GM19395 (cell line): ENCODE data around the gene THSD8.
"Not testable (repeated sequence)": the region's sequence is repeated elsewhere in the genome, so short reads cannot be mapped to it uniquely, and the experiment has no call there.

Experiments used
- ATAC-seq: cut with Tn5 transposase; IDR thresholded peaks from one replicate; pipeline ENCODE4 v1.9.1; 2021; ENCODE audit warnings: mild to moderate bottlenecking, moderate library complexity; ENCODE audit not compliant: unreplicated experiment

THSD8 gene

GRCh38 chr19:12821761-12822160 lies 19.9 kb downstream of the THSD8 start:
- no peak for ATAC-seq

DNA sequence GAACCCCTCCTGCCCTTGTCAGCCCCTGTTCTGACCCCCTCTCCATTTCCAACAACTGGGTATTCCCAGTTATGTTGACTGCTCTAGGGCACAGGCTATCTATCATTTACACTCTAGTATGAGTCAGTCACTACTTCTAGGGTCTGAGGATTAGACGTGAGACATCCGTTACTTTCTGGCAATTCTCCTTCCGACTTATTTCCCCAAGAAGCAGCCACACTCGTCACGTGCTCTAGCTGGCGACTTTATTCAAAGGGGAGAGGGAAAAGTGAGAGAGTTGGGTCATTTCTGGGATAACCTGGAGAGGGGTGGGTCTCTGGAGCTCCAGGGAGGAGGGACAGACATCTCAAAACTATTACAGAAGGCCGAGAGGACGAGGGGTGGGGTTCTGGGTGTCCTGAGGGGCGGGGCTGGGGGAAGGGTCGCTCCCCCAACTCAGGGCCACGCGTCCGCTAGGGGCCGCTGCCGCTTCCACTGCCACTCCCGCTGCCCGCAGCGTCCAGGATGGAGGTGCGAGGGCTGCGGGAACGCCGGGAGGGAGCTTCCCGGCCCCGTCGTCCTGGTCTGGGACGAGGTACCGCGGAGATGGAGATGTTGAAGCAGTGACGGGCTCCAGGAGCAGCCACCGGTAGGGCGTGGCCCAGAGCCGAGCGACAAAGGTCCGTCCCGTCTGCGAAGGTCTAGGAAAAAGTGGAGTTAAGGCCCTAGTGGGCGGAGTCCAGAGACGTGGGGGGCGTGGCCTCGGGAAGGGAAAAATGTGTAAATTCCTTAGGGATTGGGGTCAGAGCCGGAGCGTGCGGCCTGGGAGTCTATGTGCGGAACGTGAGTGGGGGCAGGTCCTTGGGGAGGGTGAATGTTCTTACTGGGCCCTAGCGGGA lies 23.6 kb downstream of the THSD8 start:
- ATAC-seq = no peak

- no peak for ATAC-seq
Measured at GRCh38 chr19:12828494-12828893, 26.6 kb downstream of the THSD8 start.

DNA sequence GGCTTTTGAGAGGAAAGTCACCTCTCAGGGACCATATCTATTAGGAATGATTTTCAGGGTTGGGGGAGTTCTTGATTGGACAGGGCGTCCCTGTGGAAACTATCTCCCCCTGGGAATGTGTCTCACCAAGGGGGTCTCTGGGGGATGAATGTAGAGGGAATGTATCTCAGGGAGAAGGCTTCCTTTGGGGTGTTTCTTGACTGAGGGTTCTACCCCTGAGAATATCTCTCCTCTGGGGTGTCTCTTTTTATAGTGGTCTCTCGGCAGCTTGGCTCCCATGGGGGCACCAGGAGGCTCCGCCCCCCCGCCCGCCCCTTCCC lies 31.5 kb downstream of the THSD8 start:
- ATAC-seq = no peak

DNA sequence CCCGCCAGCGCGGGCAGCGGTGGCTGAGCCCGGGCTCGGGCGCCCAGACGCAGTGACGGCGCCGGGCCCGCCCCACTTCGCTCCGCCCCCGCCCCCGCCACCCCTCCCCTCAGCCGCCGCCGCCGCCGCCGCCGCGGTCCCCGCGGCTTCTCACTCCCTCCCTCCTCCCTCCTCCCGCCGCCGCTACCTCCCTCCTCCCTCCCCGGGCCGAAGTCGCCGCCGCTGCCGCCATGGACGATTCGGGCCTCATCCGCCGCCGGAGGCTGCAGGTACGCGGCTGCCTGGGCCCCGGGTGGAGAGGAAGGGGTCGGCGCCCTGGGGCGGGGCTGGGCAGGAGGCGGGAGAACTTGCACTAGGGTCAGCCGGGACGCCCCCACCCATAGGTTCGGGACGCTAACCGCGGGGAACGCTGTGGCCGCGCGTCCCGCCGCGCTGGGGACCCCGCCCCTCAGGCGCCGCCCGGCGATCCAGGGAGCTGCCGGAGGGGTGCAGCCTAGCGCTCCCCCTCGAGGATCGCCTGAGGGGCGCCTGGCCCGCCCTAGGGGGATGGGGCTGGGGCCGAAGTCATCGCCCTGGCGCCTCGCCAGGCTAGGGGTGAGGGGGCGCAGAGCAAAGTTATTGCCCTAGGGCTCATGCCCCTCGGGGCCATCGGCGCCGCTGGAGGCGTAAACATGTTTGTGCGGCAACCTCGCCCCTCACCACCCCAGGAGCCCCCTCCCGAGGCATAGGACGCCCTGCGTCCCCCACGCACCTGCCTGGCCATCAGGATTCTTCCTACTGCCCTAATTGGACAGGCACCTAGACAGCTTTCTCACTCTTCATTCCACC lies 32.1 kb downstream of the THSD8 start:
- no peak for ATAC-seq

GRCh38 chr19:12834566-12834943 lies 32.7 kb downstream of the THSD8 start, which contains the start of gene RTBDN:
Gene RTBDN (minus strand): TSS chr19:12834579. CDS start chr19:12829979, 4,600 bp downstream.
- ATAC-seq = no peak

GRCh38 chr19:12834976-12835757 lies 33.3 kb downstream of the THSD8 start:
- ATAC-seq = no peak

GRCh38 chr19:12836529-12836863 lies 34.6 kb downstream of the THSD8 start:
- ATAC-seq = no peak

GRCh38 chr19:12837225-12837624 lies 35.4 kb downstream of the THSD8 start:
- no peak for ATAC-seq

DNA sequence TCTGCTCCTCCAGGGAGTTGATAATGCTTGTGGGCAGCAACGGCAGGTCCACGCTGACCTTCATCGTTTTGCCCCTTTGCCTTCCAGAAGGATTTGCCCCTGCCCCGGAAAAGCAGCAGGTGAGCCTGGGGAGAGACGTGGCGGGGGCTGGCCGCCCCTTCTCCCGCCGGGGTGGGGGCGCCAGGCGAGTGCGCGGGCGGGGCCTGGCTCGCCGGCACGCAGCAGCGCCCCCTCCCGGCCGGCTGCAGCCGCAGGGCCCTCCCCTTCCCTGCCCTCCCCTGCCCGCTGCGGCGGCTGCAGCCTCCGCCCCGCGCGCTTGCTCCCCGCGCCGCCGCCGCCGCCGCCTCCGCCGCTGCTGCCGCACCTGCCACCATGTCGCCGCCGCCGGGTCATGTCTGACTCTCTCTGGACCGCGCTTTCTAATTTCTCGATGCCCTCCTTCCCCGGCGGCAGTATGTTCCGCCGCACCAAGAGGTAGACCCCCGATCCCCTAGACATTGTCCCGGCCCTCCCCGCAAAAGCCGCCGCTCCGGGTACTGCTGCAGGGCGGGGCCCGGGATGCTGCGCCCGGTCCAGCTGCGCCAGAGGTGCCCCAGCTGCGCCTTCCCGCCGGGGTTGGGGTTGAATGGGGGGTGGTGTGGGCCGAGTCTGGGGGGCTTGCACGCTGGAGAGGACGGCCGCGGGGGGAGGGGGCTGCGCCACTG lies 36.5 kb downstream of the THSD8 start, which contains the start of gene MAST1:
Gene MAST1, plus strand, starts transcription at position 334 of the 704 bp plus-strand sequence. Its CDS starts 58 bp downstream, at position 392.
- no peak for ATAC-seq

GRCh38 chr19:12838886-12839756 lies 37.3 kb downstream of the THSD8 start:
- no peak for ATAC-seq

DNA sequence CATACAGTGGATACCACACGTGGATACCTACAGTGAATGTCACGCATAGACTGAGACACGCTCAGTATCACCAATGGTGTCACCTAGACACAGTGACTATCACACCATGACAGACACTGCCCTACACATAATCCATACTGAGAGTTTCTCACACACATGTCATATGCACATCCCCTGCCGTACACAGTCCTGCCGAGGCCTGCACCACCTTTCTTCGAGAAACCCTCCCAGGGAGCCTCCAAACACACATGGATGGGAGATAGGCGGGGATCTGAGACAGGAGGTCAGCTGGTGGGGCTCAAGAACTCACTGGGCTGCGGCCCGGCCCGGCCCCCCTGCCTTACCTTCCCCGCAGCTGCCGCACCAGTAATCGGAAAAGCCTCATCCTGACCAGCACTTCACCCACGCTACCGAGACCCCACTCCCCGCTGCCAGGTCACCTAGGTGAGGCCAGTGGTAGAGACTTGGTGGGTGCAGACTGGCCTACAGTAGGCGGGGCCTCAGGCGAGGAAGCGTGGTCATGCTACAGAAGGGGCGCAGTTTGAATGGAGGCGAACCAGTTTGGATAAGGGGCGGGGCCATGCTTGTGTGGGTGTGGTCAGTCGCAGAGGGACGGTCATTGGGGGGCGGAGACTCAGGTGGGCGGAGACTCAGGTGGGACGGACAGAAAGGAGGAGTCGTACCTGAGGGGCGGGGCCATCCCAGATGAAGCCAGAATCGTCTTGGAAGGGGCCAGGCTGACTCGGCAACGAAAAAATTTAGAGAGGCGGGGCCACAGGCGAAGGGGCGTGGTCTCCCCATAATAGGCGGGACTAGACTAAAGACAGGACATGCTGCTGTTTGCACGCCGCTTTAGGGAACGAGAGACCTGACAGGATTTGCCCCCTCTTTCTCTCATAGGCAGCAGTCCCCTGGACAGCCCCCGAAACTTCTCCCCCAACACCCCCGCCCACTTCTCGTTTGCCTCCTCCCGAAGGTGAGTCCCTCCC lies 38.5 kb downstream of the THSD8 start:
- ATAC-seq = no peak

GRCh38 chr19:12841094-12841493 lies 39.2 kb downstream of the THSD8 start:
- ATAC-seq = no peak

DNA sequence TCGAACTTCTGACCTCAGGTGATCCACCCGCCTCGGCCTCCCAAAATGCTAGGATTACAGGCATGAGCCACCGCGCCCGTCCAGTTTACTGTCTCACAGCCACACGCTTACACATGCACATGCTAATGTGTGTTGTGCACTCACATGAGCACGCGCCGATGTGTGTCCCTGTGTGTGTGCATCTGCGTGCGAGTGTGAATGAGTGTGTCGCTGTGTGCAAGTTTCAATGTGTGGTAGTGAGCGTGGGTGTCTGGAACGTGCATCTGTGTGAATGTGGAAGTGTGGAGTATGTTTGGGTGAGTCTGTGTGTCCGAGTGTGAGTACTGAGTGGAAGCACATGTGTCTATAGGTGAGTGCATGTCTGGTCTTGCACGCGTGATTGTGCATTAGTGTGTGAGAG lies 40.6 kb downstream of the THSD8 start:
- no peak for ATAC-seq

- ATAC-seq = no peak
Measured at GRCh38 chr19:12843328-12843727, 41.5 kb downstream of the THSD8 start.

DNA sequence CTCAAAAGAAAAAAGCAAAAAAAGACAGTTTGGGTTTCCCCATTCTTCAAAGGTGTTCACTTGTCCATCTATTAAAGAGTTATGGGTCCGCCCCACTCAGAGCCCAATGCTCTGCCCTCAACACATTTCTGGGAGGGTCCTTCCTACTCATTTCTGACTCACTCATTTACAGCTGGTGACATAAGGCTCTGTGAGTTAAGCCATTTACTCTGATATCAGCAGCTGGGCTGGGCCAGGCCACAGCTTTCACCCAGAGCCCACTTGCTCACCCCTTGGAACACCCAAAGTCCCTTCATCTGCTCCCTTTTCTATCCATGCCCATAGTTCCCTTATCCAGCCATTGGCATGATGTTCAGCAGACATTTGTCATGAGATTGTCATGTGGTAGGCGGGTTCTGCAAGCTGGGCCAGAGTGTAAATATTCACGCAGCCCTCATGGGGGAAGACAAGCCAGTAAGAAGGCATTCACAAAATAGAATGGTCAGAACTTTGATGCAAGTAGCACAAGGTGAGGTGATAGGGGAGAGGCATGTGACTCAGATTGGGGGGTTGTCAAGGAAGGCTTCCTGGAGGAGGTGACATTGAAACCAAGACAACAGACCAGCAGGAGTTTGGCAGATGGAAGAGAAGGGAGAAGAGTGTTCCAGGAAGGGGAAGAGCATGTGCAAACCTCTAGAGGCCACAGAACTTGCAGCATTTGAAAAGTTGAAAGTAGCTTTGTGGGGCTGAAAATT lies 42.3 kb downstream of the THSD8 start:
- no peak for ATAC-seq

GRCh38 chr19:12846613-12847012 lies 44.7 kb downstream of the THSD8 start:
- ATAC-seq = not testable (repeated sequence)
